Measurements from ENCODE around the gene TKTL2.
"Not testable (repeated sequence)": the region's sequence is repeated elsewhere in the genome, so short reads cannot be mapped to it uniquely, and the experiment has no call there.

TKTL2 gene

DNA sequence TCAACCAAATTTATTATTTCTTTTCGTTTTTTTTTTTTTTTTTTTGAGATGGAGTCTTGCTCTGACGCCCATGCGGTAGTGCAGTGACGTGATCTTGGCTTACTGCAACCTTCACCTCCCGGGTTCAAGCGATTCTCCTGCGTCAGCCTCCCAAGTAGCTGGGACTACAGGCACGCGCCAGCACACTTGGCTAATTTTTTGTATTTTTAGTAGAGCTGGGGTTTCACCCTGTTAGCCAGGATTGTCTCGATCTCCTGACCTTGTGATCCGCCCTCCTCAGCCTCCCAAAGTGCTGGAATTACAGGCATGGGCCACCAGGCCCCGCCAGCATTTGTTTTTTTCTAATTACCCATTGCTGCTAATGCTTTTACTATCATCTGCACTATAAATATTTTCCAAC is 26.5 kb downstream of the TKTL2 start:
- not testable (repeated sequence) for DNase-seq

DNA sequence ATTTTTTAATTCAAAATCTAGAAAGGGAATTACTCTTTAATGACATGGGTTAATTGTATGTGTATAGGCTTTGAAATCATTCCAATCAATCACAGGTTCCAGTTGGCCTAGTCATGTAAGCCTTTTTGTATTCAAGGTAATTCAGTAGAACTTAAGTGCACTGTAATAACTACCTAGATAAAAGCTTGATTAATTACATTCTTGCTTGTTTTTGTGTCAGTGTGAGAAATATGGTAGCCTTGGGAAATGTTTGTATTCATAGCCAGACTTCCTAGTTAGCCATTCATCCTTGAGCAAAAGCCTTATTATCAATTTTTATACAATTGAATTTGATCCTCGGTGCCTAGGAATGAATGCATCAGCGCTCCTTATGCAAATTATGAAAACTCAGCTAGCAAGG is 33.5 kb downstream of the TKTL2 start:
- no peak for DNase-seq
